NCI-H2227 (cell line): Measurements from ENCODE around the gene CD226.
"Not testable (repeated sequence)": the region's sequence is repeated elsewhere in the genome, so short reads cannot be mapped to it uniquely, and the experiment has no call there.

Experiments used
- DNase-seq: peaks from one replicate; lab custom pipeline; 2025; ENCODE audit not compliant: unreplicated experiment; lab: John Stamatoyannopoulos, UW

CD226 gene

DNA sequence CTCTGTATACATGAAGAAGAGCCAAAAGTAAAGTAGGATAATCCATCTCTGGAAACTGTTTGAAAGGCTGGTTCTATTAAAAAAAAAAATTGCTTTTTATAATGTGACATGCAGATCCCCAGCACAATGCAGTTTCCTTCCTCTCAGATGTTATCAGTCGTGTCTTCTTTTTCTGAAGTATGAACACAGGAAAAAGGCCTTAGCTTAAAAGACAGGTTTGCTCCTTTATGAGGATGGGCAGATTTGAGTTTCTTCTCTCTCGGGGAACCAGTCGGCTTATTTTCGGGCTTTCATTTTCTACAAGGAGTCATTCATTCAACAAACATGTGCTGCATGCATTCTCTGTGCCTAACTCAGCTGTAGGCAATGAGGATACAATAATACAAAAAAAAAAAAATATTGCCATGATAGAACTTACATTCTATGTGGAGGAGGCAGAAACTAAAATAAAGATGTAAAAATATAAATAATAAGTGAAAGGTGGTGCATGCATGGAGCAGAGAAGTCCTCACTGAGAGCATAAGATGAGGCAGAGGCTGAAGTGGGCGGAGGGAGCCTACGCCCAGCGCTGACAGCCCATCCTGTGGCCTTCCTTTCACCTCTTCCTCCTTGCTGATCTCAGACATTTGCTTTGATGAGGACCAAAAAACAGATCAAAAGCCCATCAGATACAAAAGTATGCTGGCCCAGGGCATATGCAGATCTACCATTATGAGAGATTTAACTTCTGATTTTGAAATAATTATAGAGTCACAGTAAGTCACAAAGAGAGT is at the start of gene CD226:
Gene CD226, minus strand, starts transcription at position 513 of the 773 bp plus-strand sequence. Its CDS starts 467 bp downstream, at position 46.
- DNase-seq: no peak

DNA sequence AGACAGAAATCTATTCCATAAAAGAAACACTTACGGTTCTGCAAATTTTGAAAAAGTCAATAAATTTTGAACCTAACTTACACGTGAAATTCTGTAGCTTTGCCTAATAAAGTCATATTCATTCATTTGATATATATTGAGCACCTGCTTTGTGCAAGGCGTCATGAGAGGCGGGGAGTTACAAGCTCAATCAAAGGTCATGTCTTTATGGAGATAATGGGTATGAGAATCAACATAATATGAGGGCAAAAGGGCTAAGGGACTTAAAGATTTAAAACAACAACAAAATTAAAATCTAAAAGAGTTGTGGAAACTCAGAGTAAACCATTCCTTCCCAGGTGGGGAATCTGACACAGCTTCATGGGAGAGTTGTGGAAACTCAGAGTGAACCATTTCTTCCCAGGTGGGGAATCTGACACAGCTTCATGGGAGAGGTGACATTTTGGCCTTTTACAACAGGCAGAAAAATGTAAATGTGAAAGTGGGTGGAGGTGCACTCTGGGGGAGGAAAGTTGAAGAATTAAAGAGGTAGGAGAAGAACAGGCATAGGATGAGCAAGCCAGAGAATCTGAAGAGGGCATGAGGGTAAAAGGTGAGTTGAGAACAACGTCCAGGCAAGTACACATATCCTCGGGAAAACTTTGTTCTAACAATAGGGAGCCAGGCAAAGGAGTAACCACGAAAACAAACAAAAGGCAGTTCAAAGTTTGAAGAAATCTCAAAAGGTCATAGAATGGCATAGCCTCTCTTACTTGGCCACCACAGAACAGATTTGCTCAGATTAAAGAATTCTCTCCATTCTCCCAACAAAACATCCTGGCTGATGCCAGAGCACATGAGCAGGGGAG is 49.5 kb upstream of the CD226 start:
- DNase-seq: no peak

DNA sequence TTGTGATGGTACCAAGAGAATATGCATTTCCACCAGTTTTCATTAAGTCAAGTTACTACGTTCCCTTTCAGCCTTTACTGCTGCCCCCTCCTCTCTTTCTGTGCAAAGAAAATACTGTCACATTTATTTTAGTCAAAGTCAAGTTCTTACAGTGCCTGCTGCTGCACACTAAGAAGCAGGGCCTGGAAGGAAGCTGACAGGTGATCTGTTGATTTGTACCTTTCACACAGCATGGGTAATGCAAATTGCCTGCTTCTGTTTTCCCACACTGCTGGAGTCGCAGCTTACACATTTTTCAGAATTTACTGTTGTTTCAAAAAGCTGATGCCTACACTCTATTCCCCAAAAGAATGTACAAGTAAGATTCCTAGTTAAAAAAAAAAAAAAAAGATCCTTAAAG is 48.7 kb upstream of the CD226 start:
- DNase-seq: no peak

DNA sequence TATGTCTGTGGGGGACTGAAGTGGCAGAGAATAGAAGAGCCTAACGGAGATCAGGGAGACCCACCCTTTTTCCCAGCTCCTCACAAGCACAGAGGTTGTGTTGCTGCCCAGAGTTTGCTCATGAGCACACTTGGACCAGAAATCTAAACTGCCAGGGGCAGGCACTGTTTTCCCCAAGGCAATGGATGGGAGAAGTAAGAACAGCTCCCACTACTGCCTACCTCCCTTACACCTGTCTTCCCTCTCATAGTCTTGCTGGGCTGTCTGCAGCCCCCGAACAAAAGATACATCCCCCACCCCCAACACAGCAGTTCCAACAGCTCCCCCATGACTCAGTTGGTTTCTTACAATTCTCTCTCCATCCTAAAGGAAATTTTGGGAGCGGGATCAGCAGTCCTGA is 48.1 kb upstream of the CD226 start:
- no peak for DNase-seq

DNA sequence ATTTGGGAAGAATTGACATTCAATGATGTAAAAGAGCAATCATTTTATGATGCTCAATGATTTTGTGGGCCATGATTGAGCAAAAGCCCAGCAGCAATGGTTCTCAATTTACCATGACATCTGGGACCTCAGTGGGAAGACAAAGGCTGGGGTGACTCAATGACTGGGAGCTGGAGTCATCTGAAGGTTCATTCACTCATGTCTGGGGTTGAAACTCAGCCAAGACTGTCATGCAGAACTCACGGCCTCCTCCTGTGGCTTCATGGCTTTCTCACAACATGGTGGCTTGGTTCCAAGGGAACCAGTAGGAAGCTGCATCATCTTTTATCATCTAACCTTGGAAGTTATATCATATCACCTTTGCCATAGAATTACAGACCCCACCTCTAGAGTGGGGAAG is 45.1 kb upstream of the CD226 start:
- DNase-seq: no peak

DNA sequence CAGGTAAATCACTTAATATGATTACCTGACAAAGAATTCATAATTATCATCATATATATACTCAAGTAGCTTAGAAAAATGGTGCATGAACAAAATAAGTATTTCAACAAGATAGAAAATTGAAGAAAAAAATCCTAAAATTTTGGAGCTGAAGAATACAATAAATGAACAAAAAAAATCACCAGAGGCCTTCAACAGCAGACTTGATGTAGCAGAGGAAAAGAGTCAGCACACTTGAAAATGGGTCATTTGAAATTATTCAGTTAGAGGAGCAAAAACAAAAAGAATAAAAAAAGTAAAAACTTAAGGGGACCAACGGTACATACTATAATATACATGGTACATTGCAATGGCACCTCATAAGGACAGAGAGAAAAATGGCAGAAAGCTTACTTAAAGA is 40.2 kb upstream of the CD226 start:
- DNase-seq: no peak

DNA sequence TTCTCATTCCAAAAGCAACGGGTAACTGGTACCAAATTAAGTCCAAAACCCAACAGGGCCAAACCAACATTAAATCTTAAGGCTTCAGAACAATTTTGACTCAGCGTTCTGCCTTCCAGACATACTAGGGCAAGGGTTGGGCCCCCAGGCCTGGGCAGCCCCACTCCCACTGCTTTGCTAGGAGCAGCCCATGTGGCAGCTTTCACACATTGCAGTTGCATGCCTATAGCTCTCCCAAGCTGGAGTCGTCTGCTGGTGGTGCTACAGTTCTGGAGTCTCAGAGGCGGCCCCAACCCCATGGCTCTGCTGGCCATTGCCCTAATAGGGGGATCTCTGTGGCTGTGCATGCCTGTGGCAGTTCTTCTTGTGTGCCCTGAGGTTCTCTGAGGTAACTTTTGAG is 37.6 kb upstream of the CD226 start:
- no peak for DNase-seq

DNA sequence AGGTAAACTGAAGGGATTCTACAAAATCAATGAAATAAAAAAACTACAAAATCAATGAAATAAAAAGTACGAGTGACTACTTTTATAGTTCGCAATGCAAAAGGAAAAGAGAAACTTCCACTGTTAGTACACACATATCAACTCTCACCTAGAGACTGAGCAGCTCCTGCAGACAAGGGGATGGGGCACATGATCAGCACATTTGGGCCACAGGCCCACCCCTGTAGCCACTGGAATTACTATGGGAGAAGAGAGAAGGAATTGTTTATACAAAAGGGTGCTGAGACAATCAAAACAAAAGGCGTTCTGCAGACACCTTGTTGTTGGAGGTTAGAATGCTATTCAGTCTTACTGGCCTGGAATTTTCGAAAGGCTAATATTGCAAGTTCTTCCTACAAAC is 34.7 kb upstream of the CD226 start:
- DNase-seq: no peak

DNA sequence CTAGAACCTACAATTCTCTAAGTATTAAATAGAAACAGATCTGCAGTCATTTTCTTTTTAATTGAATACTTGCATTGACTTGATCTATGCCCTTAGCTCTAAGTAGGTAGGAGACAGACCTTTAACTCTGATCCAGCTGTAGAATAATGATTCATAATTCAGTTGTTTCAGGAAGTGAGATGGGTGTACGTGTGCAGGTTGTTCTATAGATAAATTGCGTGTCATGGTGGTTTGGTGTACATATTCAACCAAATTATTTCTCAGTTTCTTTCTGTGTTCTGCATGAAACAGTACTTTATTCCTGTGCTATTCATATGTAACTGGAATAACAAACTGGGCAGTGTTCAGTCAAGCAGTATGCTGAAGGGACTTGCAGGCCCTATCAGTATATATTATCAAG is 34.3 kb upstream of the CD226 start:
- no peak for DNase-seq

DNA sequence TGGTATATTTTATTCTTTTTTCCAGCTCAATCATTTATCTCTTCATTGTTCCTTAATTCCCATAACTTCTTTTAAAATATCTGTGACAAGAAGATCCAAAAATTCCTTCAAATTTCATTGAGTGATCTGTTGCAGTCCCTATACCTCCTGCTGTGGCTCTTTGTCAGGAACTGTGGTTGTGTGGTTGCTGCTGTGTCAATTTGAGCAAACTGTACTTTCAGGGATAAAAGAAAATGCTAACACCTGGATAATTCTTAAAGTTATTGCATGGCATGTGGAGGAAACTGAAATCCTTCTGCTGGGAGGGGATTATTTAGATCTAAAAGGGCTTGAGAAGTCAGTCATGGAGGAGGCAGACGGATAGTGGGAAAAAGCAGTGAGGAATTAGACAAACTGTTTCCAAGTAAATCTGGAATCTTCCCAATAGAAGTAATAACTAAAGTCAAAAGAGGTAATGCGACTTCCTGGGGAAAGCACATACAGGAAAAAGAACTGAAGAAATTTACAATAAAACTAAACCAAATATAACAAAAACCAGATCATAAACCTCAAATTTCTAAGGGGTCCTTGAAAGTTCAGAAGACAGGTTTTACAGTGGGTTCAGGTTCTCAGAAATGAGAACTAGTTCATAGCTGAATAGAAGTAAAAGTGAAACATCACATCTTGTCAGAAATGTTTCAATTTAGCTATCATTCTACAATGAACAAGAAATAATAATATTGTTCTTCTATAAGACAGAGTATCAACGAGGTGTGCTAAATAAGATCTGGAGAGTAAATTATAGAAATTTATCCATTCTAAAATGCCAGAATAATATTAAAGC is 33.5 kb upstream of the CD226 start:
- no peak for DNase-seq

DNA sequence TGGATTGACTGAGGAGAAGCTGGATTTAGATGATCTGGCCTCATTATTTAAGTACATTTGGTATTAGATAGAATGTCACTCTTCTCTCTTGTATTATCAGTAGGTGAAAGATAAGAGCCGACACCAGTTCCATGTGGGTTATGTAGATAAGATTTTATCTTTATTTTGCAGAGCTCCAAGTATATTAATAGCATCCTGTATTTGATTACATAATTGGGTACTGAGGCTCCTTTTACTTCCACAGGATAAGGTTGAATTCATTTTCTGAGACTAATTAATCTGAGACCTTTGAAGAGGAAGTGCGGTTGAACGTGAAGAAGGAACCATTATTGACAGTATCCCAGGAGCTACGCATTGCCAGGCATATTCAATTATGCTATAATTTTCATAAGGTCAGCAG is 32.8 kb upstream of the CD226 start:
- DNase-seq: no peak

DNA sequence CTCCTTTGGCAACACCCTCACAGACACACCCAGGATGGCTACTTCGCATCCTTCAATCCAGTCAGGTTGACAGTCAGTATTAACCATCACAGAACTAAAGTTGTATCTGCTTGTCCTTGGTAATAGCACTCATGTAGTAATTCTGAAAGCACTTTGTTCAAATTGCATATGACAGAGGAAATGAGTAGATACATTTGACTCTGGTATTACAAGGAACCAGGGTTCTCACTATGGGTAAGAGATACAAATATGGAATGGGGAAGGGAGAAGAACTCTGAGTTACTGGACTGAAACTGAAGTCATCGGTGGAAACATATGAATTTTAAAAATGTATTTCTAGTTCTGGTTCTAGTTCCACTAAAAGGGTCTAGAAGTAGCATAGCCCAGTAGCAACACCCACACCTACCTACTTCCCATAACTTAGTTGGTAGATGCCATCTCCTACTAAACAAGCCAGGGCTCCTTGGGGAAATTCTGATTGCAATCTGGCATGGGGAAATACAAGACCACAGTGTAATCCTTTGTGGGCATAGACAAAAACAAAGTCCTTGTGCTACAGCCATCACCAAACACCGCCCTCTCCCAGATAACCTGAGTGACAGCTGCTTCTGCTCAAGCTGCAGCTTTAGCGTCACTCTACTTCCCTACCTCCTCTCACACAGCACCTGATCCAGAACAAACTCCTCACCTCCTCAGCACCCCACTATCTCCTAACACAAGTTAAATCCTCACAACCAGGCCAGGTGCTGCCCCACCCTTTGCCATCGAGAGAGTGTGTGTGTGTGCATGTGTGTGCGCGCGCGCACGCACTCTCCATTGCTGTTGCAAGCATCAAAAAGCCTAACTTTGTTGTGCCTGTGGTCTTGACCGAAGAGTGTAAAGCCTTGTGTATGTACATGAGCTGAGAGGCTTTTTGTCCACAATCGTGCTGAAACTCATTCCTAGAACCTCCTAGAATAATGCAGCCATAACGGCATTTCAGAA is 31.4 kb upstream of the CD226 start:
- no peak for DNase-seq

DNA sequence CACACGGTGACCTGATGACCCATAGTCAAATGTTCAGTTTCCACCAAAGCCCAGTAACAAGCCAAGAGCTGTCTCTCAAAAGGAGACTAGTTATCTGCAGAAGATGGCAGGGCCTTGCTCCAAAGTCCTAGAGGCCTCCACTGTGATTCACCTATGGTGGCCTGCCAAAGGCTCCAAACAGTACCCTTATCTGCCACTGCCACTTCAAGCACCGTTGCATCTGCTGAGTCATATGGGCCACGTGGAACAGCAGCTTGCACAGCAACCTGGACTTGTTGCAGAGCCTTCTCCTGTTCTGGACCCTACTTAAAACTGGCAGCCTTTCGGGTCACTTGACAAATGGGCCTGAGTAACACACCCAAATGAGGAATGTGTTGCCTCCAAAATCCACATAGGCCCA is 27.6 kb upstream of the CD226 start:
- not testable (repeated sequence) for DNase-seq

DNA sequence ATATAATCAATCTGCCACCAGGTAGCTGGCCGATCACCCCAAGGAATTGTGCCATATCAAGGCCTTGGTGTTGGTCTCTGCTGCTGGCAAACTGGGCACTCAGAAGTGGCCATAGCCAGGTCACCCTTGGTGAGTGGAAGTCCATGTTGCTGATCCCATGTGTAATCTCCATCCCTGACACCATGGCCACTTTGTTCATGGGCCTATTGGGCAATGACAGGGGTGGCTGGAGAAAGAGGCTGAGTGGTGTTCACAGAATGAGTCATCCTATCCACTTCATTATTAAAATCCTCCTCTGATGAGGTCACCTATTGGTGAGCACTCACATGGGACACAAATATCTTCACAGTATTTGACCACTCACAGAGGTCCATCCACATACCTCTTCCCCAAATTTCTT is 26.7 kb upstream of the CD226 start:
- no peak for DNase-seq

DNA sequence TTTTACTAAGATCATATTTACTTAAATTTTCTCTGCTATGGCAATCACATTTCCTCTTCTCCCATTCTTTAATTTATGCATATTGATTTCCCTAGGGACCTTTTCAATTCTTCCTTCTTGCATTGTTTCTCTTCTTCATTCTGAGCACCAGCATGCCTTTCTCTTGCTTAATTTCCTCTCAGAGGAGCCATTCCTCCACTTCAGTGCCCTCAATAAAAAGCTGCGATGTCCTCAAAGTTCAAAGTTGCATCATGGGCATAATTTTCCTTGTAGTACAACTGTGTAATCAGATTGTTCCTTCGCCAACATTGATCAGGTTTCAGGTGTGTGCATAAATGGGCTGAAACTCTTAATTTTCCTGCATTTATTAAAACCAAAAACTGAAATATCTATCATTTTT is 21.8 kb upstream of the CD226 start:
- DNase-seq: no peak

DNA sequence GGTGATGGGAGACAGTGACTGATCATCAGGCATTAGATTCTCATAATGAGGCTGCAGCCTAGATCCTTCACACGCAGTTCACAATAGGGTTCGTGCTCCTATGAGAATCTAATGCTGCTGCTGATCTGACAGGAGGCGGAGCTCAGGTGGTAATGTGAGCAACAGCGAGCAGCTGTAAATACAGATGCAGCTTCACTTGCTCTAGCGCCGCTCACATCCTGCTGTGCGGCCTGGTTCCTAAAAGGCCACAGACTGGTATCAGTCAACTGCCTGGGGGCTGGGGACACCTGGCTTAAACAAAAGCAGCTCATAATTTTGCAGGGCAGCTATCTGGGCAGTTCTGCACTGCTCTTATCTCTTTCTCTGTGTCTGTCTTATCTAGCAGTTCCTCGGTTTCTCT is 20.4 kb upstream of the CD226 start:
- DNase-seq: no peak

DNA sequence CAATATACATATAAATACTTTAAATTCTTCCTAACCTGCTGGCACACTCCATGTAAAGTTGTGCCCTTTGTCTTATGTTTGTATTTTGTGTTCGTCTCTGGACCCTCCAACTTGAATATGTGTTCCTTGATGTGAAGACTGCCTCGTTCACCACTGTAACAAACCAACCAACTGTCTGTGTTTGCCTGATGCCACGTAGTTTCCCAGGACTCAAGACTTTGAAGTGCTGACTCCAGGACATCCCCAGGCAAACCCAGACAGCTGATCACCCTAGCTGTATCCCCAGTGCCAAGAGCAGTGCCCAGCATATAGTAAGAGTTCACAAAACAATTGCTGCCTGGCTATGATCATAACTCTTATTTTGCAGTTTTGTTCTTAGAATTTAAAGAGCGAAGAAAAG is 15.5 kb upstream of the CD226 start:
- no peak for DNase-seq

DNA sequence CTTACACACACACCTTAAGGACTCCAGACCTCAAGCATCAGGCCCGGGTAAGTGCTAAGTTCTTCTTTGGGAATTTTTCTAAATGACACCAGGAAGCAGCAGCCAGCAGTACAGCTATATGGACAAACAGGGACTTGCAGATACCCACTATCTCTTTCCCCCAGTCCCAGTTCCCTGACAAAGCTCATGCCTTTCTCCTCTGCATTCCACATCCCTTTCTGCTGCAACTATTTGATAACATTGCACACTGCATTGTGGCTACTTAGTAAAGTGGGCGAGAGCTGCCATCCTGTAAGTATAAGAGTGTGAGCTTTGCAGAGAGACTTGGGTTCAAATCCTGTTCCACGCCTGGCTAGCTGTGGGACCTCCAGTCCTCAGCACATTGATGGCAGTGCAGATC is 14.0 kb upstream of the CD226 start:
- no peak for DNase-seq

DNA sequence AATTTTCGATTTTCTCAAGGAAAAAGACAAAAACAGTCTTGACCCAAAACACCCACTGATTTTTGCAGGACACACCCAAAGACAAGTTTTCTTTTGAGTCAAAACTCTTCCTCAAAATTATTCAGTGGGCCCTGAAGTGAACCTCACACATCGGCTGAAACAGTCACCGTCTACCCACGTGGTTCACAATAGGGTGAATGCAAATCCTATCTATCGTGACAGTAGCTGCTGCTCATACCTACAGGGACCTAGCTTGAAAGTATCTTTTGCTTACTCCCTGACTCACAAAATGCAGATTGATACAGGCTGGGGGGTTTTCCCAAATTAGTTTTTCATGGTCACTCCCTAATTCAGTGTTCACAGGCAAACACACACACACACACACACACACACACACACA is 10.7 kb upstream of the CD226 start:
- no peak for DNase-seq

DNA sequence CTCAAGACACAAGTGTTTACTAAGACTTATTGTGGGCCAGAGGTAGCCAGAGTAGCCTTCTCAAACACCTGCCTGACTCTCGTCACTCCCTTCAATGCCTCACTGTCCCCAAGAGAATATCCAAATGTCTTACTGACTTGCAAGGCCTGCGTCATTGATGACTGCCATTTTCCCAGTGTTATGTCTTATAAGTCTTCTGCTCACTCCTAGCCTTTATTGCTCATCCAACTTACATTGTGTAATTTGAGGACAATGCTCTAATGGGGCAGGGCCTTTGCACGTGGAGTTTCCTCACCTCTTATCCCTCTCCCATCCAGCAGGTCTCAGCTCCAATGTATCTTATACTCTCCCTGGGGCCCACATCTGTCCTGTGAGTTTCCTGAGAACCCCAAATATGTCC is 10.1 kb upstream of the CD226 start:
- DNase-seq: no peak
